Inflammatory macrophage treated with lipopolysaccharide for 1 hour (primary cell): ENCODE results near the gene PPP6R3.
"Not testable (repeated sequence)": the region's sequence is repeated elsewhere in the genome, so short reads cannot be mapped to it uniquely, and the experiment has no call there.

Experiments used
- DNase-seq, 2 donors: peaks; one replicate each; pipeline ENCODE4 v3.0.0-alpha.2; 2020 to 2022

The PPP6R3 gene

GRCh38 chr11:68617925-68618809 lies 157.6 kb downstream of the PPP6R3 start:
- no peak for DNase-seq

DNA sequence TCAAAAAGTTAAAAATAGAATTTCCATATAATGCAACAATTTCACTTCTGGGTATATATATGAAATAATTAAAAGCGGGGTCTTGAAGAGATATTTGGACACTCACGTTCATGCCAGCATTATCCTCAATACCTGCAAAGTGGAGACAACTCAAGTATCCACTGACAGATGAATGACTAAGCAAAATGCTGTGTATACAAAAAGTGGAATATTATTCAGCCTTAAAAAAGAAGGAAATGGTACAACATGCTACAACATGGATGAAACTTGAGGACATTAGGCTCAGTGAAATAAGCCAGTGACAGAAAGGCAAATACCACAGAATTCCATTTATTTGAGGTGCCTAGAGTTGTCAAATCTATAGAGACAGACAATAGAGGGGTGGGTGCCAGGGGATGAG lies 161.3 kb downstream of the PPP6R3 start:
- DNase-seq, result no peak

- not testable (repeated sequence) for DNase-seq
These were observed 163.2 kb downstream of the PPP6R3 start for GRCh38 chr11:68623706-68624105.

DNA sequence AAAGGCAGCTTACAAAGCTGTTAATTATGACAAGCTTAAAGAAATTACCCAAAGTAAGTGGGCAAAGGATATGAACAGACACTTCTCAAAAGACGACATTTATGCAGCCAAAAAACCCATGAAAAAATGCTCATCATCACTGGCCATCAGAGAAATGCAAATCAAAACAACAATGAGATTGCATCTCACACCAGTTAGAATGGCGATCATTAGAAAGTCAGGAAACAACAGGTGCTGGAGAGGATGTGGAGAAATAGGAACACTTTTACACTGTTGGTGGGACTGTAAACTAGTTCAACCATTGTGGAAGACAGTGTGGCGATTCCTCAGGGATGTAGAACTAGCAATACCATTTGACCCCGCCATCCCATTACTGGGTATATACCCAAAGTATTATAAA lies 164.5 kb downstream of the PPP6R3 start:
- DNase-seq, result not testable (repeated sequence)

DNA sequence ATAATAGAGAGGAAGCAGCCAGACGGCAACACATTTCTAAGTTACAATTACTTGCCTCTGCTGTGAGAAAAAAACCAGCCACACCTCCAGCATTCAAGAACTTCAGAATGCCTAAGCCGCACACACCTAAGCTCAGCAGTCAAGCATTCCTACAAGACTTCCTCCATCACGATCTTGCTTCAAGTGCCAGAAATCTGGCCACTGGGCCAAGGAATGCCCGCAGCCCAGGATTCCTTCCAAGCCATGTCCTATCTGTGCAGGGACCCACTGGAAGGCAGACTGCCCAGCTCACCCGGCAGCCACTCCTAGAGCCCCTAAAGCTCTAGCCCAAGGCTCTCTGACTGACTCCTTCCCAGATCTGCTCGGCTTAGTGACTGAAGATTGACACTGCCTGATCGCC lies 165.7 kb downstream of the PPP6R3 start:
- not testable (repeated sequence) for DNase-seq

DNA sequence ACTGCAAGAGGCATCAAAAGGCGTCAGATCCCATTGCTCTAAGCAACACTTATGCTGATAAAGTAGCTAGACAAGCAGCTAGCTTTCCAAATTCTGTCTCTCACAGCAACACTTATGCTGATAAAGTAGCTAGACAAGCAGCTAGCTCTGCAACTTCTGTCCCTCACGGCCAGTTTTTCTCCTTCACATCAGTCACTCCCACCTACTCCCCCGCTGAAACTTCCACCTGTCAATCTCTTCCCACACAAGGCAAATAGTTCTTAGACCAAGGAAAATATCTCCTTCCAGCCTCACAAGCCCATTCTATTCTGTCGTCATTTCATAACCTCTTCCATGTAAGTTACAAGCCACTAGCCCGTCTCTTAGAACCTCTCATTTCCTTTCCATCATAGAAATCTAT lies 168.3 kb downstream of the PPP6R3 start:
- not testable (repeated sequence) for DNase-seq

GRCh38 chr11:68632375-68632774 lies 171.8 kb downstream of the PPP6R3 start:
- DNase-seq, result not testable (repeated sequence)

DNA sequence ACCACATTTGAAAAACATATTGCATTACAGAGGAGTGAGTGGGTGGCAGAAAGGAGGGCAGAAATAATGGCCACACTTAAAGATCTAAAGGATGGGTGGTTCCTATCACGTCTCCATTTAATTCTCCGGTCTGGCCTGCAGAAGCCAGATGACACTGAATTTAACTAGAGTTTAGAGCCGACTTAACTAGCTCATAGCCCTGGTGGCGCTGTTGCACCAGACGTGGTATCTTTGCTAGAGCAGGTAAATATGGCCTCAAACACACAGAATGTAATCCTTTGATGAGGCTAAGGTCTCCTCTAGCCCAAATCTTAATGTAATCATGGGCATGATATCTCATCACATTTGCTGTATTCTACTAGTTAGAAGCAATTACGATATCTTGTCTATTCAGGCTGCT lies 172.2 kb downstream of the PPP6R3 start:
- DNase-seq, result peak; percentile 17 to 38

DNA sequence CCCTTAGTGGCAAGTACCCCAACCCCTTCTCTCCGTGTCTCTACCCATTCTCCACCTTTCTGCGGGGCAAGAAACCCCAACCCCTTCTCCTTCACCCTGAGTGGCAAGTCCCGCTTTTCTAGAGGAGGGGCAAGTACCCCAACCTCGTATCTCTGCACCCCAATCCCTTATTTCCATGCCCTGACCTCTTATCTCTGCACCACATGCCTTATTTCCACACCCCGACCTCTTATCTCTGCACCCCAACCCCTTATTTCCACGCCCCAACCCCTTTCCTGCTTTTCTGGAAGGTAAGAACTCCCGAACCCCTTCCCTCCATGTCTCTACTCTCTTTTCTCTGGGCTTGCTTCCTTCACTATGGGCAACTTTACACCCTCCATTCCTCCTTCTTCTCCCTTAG lies 174.1 kb downstream of the PPP6R3 start:
- not testable (repeated sequence) for DNase-seq

DNA sequence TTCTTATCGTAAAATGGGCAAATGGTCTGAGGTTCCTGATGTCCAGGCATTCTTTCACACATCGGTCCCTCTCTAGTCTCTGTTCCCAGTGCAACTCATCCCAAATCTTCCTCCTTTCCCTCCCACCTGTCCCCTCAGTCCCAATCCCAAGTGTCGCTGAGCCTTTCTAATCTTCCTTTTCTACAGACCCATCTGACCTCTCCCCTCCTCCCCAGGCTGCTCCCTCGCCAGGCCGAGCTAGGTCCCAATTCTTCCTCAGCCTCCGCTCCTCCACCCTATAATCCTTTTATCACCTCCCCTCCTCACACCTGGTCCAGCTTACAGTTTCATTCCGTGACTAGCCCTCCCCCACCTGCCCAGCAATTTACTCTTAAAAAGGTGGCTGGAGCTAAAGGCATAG lies 174.6 kb downstream of the PPP6R3 start:
- not testable (repeated sequence) for DNase-seq

GRCh38 chr11:68635883-68636282 lies 175.3 kb downstream of the PPP6R3 start:
- not testable (repeated sequence) for DNase-seq

GRCh38 chr11:68639322-68639721 lies 178.8 kb downstream of the PPP6R3 start:
- not testable (repeated sequence) for DNase-seq

GRCh38 chr11:68641880-68642279 lies 181.3 kb downstream of the PPP6R3 start:
- no peak for DNase-seq

- no peak for DNase-seq
These were observed 183.0 kb downstream of the PPP6R3 start for GRCh38 chr11:68643585-68643984.

- no peak for DNase-seq
These were observed 186.3 kb downstream of the PPP6R3 start for GRCh38 chr11:68646832-68647231.

GRCh38 chr11:68649851-68650555 lies 189.5 kb downstream of the PPP6R3 start:
- no peak for DNase-seq

DNA sequence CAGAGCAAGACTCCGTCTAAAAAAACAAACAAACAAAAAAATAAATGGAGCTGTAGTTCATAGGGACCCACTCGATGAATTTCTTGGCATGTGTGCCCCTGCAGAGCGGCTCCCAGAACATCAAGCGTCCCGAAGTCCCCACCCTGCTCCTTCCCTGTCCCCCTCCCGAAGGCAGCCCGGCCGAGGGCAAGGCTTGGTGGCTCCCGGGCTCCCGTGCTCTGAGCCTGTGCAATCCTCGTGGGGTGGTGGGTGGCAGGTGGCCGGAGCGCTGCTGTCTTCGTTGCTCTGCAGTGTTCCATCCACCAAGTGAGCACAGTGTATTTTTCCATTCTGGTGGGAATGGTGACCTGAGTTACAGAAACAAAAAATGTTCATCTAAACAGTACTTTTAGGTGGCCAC lies 190.2 kb downstream of the PPP6R3 start:
- DNase-seq, result no peak

DNA sequence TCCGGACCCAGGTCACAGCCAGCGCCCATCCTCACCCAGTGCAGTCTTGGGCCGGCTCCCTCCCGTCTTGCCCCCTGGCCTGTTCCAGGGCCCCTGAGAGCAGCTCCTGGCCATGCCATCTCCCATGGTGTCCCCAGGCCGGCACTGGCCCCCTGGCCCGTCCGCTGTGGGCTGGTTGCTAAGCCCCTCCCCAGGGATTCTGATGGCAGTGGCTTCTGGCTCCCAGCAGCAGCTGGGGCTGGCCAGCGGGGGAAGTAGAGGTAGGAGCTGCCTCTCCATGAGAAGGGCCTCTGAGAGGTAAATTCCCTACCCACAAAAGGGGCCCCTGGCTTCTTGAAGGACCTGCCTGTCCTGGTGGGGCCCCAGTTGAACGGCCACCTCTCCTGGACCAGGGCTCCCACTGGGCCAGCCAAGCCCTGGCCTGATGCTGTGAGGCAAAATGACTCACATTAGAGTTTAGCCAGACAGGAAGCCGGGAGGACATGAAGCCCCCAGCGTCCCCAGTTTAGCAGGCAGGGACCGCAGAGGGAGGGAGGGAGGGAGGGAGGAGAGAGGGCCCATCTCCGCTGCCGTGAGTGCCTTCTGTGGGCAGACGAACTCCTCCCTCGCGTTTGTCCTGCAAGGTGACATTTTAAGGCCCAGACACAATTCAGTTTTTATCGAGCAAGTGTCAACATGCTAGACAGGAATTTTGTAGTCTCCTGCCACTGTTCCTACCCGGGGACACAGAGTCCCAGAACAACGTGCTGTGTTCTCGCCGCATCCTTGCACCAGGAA lies 190.8 kb downstream of the PPP6R3 start:
- no peak for DNase-seq

GRCh38 chr11:68651985-68652682 lies 191.6 kb downstream of the PPP6R3 start:
- DNase-seq, result no peak

GRCh38 chr11:68652683-68653156 lies 192.2 kb downstream of the PPP6R3 start:
- no peak for DNase-seq

DNA sequence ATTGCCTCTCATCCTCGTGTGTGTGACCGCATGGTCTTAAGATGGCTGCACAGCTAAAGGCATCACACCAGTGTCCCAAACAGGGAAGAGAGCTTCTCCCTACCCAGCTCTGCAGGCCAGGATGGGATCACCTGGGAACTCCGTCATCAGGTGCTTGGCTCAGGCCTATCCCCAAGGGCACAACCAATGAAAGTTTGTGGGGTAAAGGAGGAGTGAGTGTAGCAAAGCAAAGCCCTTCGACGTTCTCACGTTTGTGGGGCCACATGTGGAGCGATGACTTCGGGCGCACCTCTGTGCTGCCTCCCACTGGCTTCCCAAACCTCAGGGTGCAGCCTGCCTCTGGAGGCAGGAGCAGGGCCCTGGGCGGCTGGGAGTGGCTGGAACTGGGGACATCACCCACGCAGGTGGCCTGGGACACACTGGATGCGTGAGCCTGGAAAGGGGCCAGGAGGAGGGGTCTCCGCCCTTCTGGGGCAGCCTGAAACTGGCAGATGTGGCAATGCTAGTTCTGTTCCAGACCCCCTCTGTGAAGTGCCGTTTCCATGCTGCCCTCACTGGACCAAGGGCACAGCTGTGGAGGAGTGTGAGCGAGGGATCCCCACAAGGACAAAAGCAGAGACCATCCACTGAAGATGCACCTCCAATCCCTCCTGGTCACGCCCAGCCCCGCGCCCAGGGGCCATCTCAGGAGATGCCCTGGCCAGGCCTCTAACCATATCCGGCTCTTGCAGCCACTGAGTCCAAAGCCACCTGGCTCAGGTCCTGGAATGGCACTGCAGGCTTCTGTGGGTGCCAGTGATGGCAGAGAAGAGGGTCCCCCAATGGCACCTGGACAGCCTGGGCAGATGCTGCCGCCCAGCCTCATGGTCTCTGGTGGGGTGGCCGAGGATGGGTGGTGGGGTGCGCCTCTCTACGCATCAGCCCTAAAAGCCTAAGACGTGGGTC lies 193.2 kb downstream of the PPP6R3 start:
- no peak for DNase-seq
